Stimulated activated CD4-positive, alpha-beta T cell treated with anti-CD3 and anti-CD28 coated beads, Interleukin-4, amount 100 ng/mL, for 24 hours (primary cell): ENCODE data around the gene EPB41L3.

Source experiments
- DNase-seq: peaks from one replicate; pipeline ENCODE4 v3.0.0-alpha.2; 2020

The EPB41L3 gene

GRCh38 chr18:5449858-5450509 is 93.8 kb downstream of the EPB41L3 start:
- no peak for DNase-seq

GRCh38 chr18:5447442-5447841 is 96.4 kb downstream of the EPB41L3 start:
- no peak for DNase-seq

- no peak for DNase-seq
Measured at GRCh38 chr18:5444847-5445246, 99.0 kb downstream of the EPB41L3 start.

- DNase-seq, result no peak
Measured at GRCh38 chr18:5444269-5444668, 99.5 kb downstream of the EPB41L3 start.

- DNase-seq, result no peak
Measured at GRCh38 chr18:5439986-5440696, 103.7 kb downstream of the EPB41L3 start.

GRCh38 chr18:5434425-5434824 is 109.4 kb downstream of the EPB41L3 start:
- no peak for DNase-seq

- DNase-seq, result no peak
Measured at GRCh38 chr18:5431836-5432575, 111.8 kb downstream of the EPB41L3 start.

GRCh38 chr18:5430131-5430530 is 113.7 kb downstream of the EPB41L3 start:
- DNase-seq, result no peak

GRCh38 chr18:5429681-5430080 is 114.1 kb downstream of the EPB41L3 start:
- no peak for DNase-seq

GRCh38 chr18:5425721-5426120 is 118.1 kb downstream of the EPB41L3 start:
- DNase-seq, result no peak

GRCh38 chr18:5424903-5425664 is 118.7 kb downstream of the EPB41L3 start:
- no peak for DNase-seq

- DNase-seq, result no peak
Measured at GRCh38 chr18:5422626-5423025, 121.2 kb downstream of the EPB41L3 start.

- no peak for DNase-seq
Measured at GRCh38 chr18:5421981-5422380, 121.8 kb downstream of the EPB41L3 start.

- no peak for DNase-seq
Measured at GRCh38 chr18:5420906-5421305, 122.9 kb downstream of the EPB41L3 start.

GRCh38 chr18:5419601-5420000 is 124.2 kb downstream of the EPB41L3 start:
- DNase-seq, result no peak

GRCh38 chr18:5419030-5419429 is 124.8 kb downstream of the EPB41L3 start:
- DNase-seq, result no peak

- DNase-seq, result no peak
Measured at GRCh38 chr18:5417342-5417741, 126.5 kb downstream of the EPB41L3 start.

GRCh38 chr18:5416112-5416511 is 127.7 kb downstream of the EPB41L3 start:
- no peak for DNase-seq

- no peak for DNase-seq
Measured at GRCh38 chr18:5415665-5416064, 128.1 kb downstream of the EPB41L3 start.

GRCh38 chr18:5415031-5415430 is 128.8 kb downstream of the EPB41L3 start:
- no peak for DNase-seq

- DNase-seq, result no peak
Measured at GRCh38 chr18:5414546-5414945, 129.3 kb downstream of the EPB41L3 start.

GRCh38 chr18:5413447-5413846 is 130.3 kb downstream of the EPB41L3 start:
- no peak for DNase-seq

- no peak for DNase-seq
Measured at GRCh38 chr18:5410582-5410981, 133.2 kb downstream of the EPB41L3 start.
